ENCODE results near the gene NPY4R. TPM values are rescaled to one million over a fixed set of nuclear protein-coding genes. Genes with fewer than 3 reads are reported as not detected.
"Not testable (repeated sequence)": the region's sequence is repeated elsewhere in the genome, so short reads cannot be mapped to it uniquely, and the experiment has no call there.

NPY4R gene
- total RNA-seq, 1 experiment from 2014 or later: not detected

GRCh38 chr10:46411123-46411522, 54.6 kb downstream of the NPY4R start:
- CTCF ChIA-PET; H3K27ac Mint-ChIP-seq (ENCODE audit: unreplicated experiment); H3K4me1 Mint-ChIP-seq (ENCODE audit: low read depth, unreplicated experiment); DNase-seq; H3K4me3 Mint-ChIP-seq (ENCODE audit: low read depth, unreplicated experiment); intact Hi-C loops (cut with micrococcal nuclease; ENCODE audit: unreplicated experiment); H3K9me3 Mint-ChIP-seq (ENCODE audit: low read depth, unreplicated experiment); BruUV-seq (replicated peaks); H3K27me3 Mint-ChIP-seq (ENCODE audit: unreplicated experiment); H3K36me3 Mint-ChIP-seq (ENCODE audit: insufficient read depth, unreplicated experiment): not testable (repeated sequence)

Other genes with a start within 250 kb of the NPY4R start
- gene ANTXRL, start 179.0 kb downstream of the NPY4R start, total RNA-seq (2022): not detected in 2 replicates
- gene ANXA8L1, start 90.2 kb downstream of the NPY4R start, total RNA-seq (2022): 0.56 and 0.57 TPM in 2 replicates
- gene GPRIN2, start 90.7 kb upstream of the NPY4R start, total RNA-seq (2022): 9.5 and 12.8 TPM in 2 replicates
- 1.5 and 2.2 TPM in 2 replicates for gene SYT15, start 113.2 kb upstream of the NPY4R start, total RNA-seq (2022)